ENCODE measurements around the gene DDX31.

The DDX31 gene

DNA sequence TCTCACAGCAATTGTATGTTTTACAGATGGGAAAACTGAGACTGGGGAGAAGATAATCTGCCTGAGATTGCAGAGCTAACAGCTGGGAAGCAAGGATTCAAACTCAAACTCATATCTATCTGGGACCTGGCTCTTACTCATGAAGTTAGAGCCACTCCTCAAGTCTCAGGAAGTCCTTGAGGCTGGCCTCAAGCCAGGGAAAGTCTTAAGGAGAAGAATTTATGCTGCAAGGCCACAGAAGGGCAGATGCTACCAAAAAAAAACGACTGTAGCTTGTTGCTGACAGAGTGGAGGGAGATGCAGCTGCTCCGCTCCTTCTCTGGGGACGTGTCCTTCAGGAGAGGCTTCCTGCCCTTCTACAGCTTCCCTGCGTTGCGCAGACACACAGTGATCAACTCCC is 47.6 kb downstream of the DDX31 start:
- H3K36me3 ChIP-seq (ENCODE audit: control insufficient read depth, insufficient read depth, low read length): peaks cover 63% of the 10 kb centered on the region
- no peaks in the 10 kb centered on the region for H3K9me3 ChIP-seq (ENCODE audit: control insufficient read depth, insufficient read depth, low read length)
- H3K27me3 ChIP-seq (ENCODE audit: control insufficient read depth, insufficient read depth, low read length): no peaks in the 10 kb centered on the region
- H3K27ac ChIP-seq (ENCODE audit: low read depth, low read length): no peak overlapping the region
- H3K4me3 ChIP-seq (ENCODE audit: low read depth, low read length): no peak overlapping the region
- no peak overlapping the region for H3K9ac ChIP-seq (ENCODE audit: low read depth, low read length)
- H3K4me1 ChIP-seq (ENCODE audit: control insufficient read depth, insufficient read depth, low read length): no peaks in the 10 kb centered on the region

DNA sequence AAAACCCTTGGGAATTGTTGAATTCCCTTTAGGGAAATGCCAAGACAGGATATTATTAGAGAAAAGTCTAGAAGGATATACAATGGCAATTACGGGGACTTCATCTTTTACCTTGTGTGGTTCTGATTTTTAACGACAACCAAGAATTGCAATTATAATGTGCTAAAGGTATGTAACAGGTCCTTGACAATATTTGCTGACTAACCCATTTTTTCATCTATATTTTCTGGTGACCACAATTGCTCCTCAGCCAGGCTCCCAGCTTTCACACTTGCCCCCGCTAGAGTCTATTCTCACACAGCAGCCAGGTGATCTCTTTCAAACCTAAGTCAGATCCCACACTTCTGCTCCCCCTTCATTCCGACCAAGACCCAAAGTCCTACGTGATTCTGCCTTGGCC is 53.1 kb downstream of the DDX31 start:
- Histone ChIP-seq H3K9ac (ENCODE audit: low read depth, low read length) (no peak overlapping the region; the same call in 1 of the 2 replicates), H3K36me3 (ENCODE audit: control insufficient read depth, insufficient read depth, low read length) (peaks cover 74% of the 10 kb centered on the region), H3K9me3 (ENCODE audit: control insufficient read depth, insufficient read depth, low read length) (no peaks in the 10 kb centered on the region), H3K27ac (ENCODE audit: low read depth, low read length) (no peak overlapping the region), H3K4me1 (ENCODE audit: control insufficient read depth, insufficient read depth, low read length) (peaks cover 14% of the 10 kb centered on the region), H3K27me3 (ENCODE audit: control insufficient read depth, insufficient read depth, low read length) (no peaks in the 10 kb centered on the region), H3K4me3 (ENCODE audit: low read depth, low read length) (no peak overlapping the region)

DNA sequence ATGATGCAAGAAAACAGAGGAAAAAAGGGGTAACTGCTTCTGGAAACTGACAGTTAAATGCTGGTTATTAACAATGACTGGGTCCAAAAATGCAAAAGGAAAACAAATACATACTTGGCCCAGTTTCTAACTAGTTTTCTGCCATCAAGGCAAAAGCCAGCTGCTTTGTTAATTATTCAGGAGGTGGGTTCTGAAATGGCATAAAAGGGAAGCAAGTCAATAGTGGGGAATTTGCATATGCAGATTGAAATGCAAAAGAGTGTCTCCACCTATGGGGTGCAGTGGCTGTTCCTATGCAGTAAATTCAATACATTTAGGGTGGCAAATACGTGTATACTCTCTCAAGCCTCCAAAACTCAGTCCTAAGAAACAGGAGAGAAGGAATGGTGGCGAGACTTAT is 54.0 kb downstream of the DDX31 start:
- no peak overlapping the region for H3K27ac ChIP-seq (ENCODE audit: low read depth, low read length)
- H3K4me1 ChIP-seq (ENCODE audit: control insufficient read depth, insufficient read depth, low read length): peaks cover 14% of the 10 kb centered on the region
- H3K36me3 ChIP-seq (ENCODE audit: control insufficient read depth, insufficient read depth, low read length): peaks cover 77% of the 10 kb centered on the region
- no peak overlapping the region for H3K9ac ChIP-seq (ENCODE audit: low read depth, low read length)
- H3K9me3 ChIP-seq (ENCODE audit: control insufficient read depth, insufficient read depth, low read length): no peaks in the 10 kb centered on the region
- no peak overlapping the region for H3K4me3 ChIP-seq (ENCODE audit: low read depth, low read length)
- no peaks in the 10 kb centered on the region for H3K27me3 ChIP-seq (ENCODE audit: control insufficient read depth, insufficient read depth, low read length)

- Histone ChIP-seq H3K27me3 (ENCODE audit: control insufficient read depth, insufficient read depth, low read length) (no peaks in the 10 kb centered on the region), H3K4me3 (ENCODE audit: low read depth, low read length) (no peak overlapping the region), H3K4me1 (ENCODE audit: control insufficient read depth, insufficient read depth, low read length) (peaks cover 14% of the 10 kb centered on the region), H3K36me3 (ENCODE audit: control insufficient read depth, insufficient read depth, low read length) (peaks cover 84% of the 10 kb centered on the region), H3K9me3 (ENCODE audit: control insufficient read depth, insufficient read depth, low read length) (no peaks in the 10 kb centered on the region), H3K27ac (ENCODE audit: low read depth, low read length) (no peak overlapping the region), H3K9ac (ENCODE audit: low read depth, low read length) (no peak overlapping the region)
These were observed 55.5 kb downstream of the DDX31 start for GRCh38 chr9:132614324-132614723.

DNA sequence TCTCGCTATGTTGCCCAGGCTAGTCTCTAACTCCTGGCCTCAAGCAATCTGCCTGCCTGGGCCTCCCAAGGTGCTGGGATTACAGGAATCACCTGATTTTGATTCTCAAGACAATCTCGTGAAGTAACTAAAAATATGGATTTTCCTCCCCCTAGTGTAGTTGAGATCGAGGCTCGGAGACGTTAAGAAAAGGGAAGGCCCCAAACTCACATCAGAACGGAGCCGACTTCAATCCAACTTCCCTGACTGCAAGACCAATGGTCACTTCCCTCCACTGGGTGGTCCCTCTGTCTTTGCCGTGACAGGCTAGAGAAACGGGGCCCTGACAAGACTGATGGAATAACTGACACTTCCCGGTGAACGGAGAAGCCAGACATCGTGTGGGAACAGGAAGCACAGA is 59.1 kb downstream of the DDX31 start:
- peaks cover 74% of the 10 kb centered on the region for H3K36me3 ChIP-seq (ENCODE audit: control insufficient read depth, insufficient read depth, low read length)
- H3K27ac ChIP-seq (ENCODE audit: low read depth, low read length): no peak overlapping the region
- H3K9me3 ChIP-seq (ENCODE audit: control insufficient read depth, insufficient read depth, low read length): no peaks in the 10 kb centered on the region
- no peak overlapping the region for H3K4me3 ChIP-seq (ENCODE audit: low read depth, low read length)
- no peaks in the 10 kb centered on the region for H3K27me3 ChIP-seq (ENCODE audit: control insufficient read depth, insufficient read depth, low read length)
- no peak overlapping the region for H3K9ac ChIP-seq (ENCODE audit: low read depth, low read length)
- peaks cover 6% of the 10 kb centered on the region for H3K4me1 ChIP-seq (ENCODE audit: control insufficient read depth, insufficient read depth, low read length)

DNA sequence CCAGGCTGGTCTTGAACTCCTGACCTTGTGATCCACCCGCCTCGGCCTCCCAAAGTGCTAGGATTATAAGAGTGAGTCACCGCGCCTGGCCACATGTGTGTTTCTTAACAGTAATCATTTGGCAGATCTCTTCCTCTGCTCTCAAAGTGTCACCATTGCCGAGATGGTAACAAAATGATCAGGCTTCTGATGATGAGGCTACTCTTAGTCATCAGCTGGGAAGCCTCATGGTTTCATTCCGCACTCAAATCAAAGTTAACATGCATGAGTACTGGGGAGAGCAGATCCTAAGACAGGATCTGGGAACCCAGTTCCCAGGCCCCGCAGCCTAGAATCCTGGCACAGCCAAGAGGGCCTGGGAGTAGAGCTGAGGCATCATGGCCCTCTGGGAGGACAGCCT is 60.0 kb downstream of the DDX31 start:
- Histone ChIP-seq H3K4me1 (ENCODE audit: control insufficient read depth, insufficient read depth, low read length) (no peaks in the 10 kb centered on the region; the same call in 1 of the 2 replicates), H3K27me3 (ENCODE audit: control insufficient read depth, insufficient read depth, low read length) (no peaks in the 10 kb centered on the region), H3K9me3 (ENCODE audit: control insufficient read depth, insufficient read depth, low read length) (no peaks in the 10 kb centered on the region), H3K9ac (ENCODE audit: low read depth, low read length) (no peak overlapping the region), H3K4me3 (ENCODE audit: low read depth, low read length) (no peak overlapping the region), H3K36me3 (ENCODE audit: control insufficient read depth, insufficient read depth, low read length) (peaks cover 72% of the 10 kb centered on the region), H3K27ac (ENCODE audit: low read depth, low read length) (no peak overlapping the region)

GRCh38 chr9:132609184-132609583 is 60.6 kb downstream of the DDX31 start:
- Histone ChIP-seq H3K9me3 (ENCODE audit: control insufficient read depth, insufficient read depth, low read length) (no peaks in the 10 kb centered on the region), H3K27ac (ENCODE audit: low read depth, low read length) (no peak overlapping the region), H3K36me3 (ENCODE audit: control insufficient read depth, insufficient read depth, low read length) (peaks cover 66% of the 10 kb centered on the region), H3K27me3 (ENCODE audit: control insufficient read depth, insufficient read depth, low read length) (no peaks in the 10 kb centered on the region), H3K9ac (ENCODE audit: low read depth, low read length) (no peak overlapping the region), H3K4me3 (ENCODE audit: low read depth, low read length) (no peak overlapping the region), H3K4me1 (ENCODE audit: control insufficient read depth, insufficient read depth, low read length) (no peaks in the 10 kb centered on the region; the same call in 1 of the 2 replicates)

DNA sequence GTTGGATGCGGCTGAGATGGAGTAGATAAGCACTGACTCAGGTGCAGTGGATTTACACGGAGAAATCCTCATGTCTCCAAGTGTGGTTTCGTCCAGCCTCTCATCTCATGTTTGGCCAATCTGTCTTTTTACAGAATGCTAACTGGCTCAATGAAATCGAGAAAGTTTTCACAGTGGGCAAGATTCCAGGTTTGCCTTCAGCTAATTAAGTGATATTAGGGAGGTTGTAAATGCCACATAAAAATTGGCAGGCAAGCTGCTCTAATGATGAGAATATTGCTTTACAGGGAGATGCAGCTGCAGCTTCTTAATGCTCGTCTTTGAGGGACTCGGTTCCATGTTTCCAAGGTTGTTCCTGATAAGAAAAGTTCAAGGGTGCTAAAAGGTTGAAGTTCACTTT is 63.7 kb downstream of the DDX31 start:
- Histone ChIP-seq H3K4me1 (ENCODE audit: control insufficient read depth, insufficient read depth, low read length) (no peaks in the 10 kb centered on the region; the same call in 1 of the 2 replicates), H3K9ac (ENCODE audit: low read depth, low read length) (no peak overlapping the region), H3K27ac (ENCODE audit: low read depth, low read length) (no peak overlapping the region), H3K27me3 (ENCODE audit: control insufficient read depth, insufficient read depth, low read length) (no peaks in the 10 kb centered on the region), H3K9me3 (ENCODE audit: control insufficient read depth, insufficient read depth, low read length) (no peaks in the 10 kb centered on the region), H3K4me3 (ENCODE audit: low read depth, low read length) (no peak overlapping the region), H3K36me3 (ENCODE audit: control insufficient read depth, insufficient read depth, low read length) (peaks cover 55% of the 10 kb centered on the region)

- Histone ChIP-seq H3K27ac (ENCODE audit: low read depth, low read length) (no peak overlapping the region), H3K9ac (ENCODE audit: low read depth, low read length) (no peak overlapping the region), H3K36me3 (ENCODE audit: control insufficient read depth, insufficient read depth, low read length) (peaks cover 52% of the 10 kb centered on the region), H3K27me3 (ENCODE audit: control insufficient read depth, insufficient read depth, low read length) (no peaks in the 10 kb centered on the region), H3K4me3 (ENCODE audit: low read depth, low read length) (no peak overlapping the region), H3K4me1 (ENCODE audit: control insufficient read depth, insufficient read depth, low read length) (no peaks in the 10 kb centered on the region; the same call in 1 of the 2 replicates), H3K9me3 (ENCODE audit: control insufficient read depth, insufficient read depth, low read length) (no peaks in the 10 kb centered on the region)
These were observed 64.4 kb downstream of the DDX31 start for GRCh38 chr9:132605387-132605786.

- Histone ChIP-seq H3K9ac (ENCODE audit: low read depth, low read length) (no peak overlapping the region), H3K27me3 (ENCODE audit: control insufficient read depth, insufficient read depth, low read length) (no peaks in the 10 kb centered on the region), H3K4me1 (ENCODE audit: control insufficient read depth, insufficient read depth, low read length) (no peaks in the 10 kb centered on the region; the same call in 1 of the 2 replicates), H3K4me3 (ENCODE audit: low read depth, low read length) (no peak overlapping the region), H3K36me3 (ENCODE audit: control insufficient read depth, insufficient read depth, low read length) (peaks cover 42% of the 10 kb centered on the region), H3K9me3 (ENCODE audit: control insufficient read depth, insufficient read depth, low read length) (no peaks in the 10 kb centered on the region), H3K27ac (ENCODE audit: low read depth, low read length) (no peak overlapping the region)
These were observed 67.6 kb downstream of the DDX31 start for GRCh38 chr9:132602207-132602606.

DNA sequence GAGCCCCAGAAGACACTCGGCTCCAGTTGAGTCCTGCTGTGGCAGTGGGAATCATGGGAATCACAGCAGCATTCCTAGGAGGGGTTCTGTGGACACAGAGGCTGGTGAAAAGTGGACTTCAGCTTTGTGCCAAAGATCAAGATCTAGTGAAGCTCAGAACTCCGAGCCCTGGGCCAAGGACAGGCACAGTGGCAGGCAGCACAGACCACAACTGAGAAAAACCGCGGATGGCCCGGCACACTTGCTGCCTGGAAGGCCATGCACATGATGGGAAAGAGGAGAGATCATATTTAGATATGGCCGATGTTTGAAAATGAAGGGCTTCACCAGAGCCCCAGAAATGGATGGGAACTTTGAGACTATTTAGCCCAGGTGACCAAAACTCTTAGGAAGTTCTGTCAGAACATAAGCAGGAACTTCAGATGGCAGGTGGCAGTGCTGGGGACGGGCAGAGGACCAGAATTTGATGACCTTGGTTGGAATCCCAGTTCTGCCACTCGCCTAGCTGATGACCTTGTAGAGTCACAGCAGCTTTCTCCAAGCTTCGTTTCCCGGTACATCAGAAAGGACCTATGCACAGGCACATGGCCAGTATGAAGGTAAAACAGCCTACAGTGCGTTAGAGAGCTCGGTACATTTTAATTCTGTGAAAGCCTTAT is 69.3 kb downstream of the DDX31 start:
- Histone ChIP-seq H3K27me3 (ENCODE audit: control insufficient read depth, insufficient read depth, low read length) (no peaks in the 10 kb centered on the region), H3K36me3 (ENCODE audit: control insufficient read depth, insufficient read depth, low read length) (peaks cover 30% of the 10 kb centered on the region), H3K4me3 (ENCODE audit: low read depth, low read length) (no peak overlapping the region), H3K27ac (ENCODE audit: low read depth, low read length) (no peak overlapping the region), H3K4me1 (ENCODE audit: control insufficient read depth, insufficient read depth, low read length) (no peaks in the 10 kb centered on the region), H3K9ac (ENCODE audit: low read depth, low read length) (no peak overlapping the region), H3K9me3 (ENCODE audit: control insufficient read depth, insufficient read depth, low read length) (no peaks in the 10 kb centered on the region)
